GM23338 (cell line): ENCODE results near the gene PRPF6.

Experiments
- CREB1 ChIP-seq: fragments of 250-450 bp; sonication (Bioruptor Pico); IDR thresholded peaks from 2 replicates; pipeline ENCODE4 v1.5.0; 2020; ENCODE audit warnings: low read depth, mild to moderate bottlenecking, moderate library complexity
- EZH2 ChIP-seq: fragments of 200-600 bp; sonication (generic); IDR thresholded peaks from one replicate; pipeline ENCODE4 v1.8.0; 2017; ENCODE audit warnings: antibody characterized with exemption, mild to moderate bottlenecking, low read depth; ENCODE audit not compliant: unreplicated experiment
- JUNB ChIP-seq: IDR thresholded peaks from one replicate; pipeline ENCODE4 v1.6.1; 2016; ENCODE audit warnings: antibody characterized with exemption; ENCODE audit not compliant: unreplicated experiment
- POLR2AphosphoS5 ChIP-seq: IDR thresholded peaks from 2 replicates; pipeline ENCODE4 v1.6.1; 2016; ENCODE audit warnings: antibody characterized with exemption, low read depth
- ZNF114 ChIP-seq: fragments of 250-450 bp; sonication (Bioruptor Pico); IDR thresholded peaks from 2 replicates; pipeline ENCODE4 v1.5.0; 2020; ENCODE audit warnings: mild to moderate bottlenecking, moderate library complexity
- TF ChIP-seq, protein P1 (sequence below), 2 experiments: fragments of 200-600 bp in 1 of 2; sonication (generic) in 1 of 2; conservative IDR thresholded peaks; 2 replicates each; pipeline versions ENCODE4 v1.5.1 to v1.6.1; 2016 to 2017; ENCODE audit warnings: antibody characterized with exemption in 2 of 2, low read depth in 2 of 2, mild to moderate bottlenecking in 2 of 2, moderate library complexity in 1 of 2
- TF ChIP-seq, protein P2 (sequence below): IDR thresholded peaks from one replicate; pipeline ENCODE4 v1.6.1; 2018; ENCODE audit warnings: antibody characterized with exemption; ENCODE audit not compliant: unreplicated experiment

DNA sequence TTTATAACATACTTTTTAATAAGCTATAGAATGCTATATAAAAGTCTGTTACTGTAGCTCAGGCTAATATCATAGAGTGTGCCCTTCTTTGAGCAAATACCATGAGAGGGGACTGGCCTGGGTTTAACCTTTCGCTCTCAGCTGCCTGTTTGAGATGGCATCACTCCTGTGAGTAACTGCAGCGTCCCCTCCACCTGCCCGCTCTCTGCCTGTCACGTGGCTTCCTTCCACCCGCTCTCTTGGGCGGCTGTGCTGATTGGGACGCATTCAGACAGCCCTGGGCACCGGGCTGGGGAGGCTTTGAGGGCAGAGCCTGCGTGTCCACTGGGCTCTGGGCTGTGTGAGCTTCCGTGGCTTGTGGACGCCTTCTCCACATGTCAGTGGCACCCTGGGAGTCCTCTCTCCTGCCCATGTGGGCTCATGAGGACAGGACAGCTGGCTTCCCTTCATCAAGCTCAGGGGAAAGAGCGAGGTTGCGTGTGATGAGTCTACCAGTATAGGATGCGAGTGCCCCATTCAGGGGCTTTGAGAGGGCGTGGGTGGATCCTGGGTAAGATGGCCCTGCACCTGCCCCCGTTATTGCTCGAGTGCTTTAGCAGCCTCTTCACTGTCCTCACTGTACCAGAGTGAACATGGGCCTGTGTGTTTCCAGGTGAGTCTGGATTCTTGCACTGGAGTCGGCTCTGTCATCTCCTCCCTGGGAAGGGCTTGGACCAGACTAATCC lies 44.3 kb downstream of the PRPF6 start:
- TF ChIP-seq, protein P1, sequence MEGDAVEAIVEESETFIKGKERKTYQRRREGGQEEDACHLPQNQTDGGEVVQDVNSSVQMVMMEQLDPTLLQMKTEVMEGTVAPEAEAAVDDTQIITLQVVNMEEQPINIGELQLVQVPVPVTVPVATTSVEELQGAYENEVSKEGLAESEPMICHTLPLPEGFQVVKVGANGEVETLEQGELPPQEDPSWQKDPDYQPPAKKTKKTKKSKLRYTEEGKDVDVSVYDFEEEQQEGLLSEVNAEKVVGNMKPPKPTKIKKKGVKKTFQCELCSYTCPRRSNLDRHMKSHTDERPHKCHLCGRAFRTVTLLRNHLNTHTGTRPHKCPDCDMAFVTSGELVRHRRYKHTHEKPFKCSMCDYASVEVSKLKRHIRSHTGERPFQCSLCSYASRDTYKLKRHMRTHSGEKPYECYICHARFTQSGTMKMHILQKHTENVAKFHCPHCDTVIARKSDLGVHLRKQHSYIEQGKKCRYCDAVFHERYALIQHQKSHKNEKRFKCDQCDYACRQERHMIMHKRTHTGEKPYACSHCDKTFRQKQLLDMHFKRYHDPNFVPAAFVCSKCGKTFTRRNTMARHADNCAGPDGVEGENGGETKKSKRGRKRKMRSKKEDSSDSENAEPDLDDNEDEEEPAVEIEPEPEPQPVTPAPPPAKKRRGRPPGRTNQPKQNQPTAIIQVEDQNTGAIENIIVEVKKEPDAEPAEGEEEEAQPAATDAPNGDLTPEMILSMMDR (conservative IDR thresholded peaks at IDR 0.05; ENCODE audit: low read depth in 2 of 2): no peak
- TF ChIP-seq, protein P2, sequence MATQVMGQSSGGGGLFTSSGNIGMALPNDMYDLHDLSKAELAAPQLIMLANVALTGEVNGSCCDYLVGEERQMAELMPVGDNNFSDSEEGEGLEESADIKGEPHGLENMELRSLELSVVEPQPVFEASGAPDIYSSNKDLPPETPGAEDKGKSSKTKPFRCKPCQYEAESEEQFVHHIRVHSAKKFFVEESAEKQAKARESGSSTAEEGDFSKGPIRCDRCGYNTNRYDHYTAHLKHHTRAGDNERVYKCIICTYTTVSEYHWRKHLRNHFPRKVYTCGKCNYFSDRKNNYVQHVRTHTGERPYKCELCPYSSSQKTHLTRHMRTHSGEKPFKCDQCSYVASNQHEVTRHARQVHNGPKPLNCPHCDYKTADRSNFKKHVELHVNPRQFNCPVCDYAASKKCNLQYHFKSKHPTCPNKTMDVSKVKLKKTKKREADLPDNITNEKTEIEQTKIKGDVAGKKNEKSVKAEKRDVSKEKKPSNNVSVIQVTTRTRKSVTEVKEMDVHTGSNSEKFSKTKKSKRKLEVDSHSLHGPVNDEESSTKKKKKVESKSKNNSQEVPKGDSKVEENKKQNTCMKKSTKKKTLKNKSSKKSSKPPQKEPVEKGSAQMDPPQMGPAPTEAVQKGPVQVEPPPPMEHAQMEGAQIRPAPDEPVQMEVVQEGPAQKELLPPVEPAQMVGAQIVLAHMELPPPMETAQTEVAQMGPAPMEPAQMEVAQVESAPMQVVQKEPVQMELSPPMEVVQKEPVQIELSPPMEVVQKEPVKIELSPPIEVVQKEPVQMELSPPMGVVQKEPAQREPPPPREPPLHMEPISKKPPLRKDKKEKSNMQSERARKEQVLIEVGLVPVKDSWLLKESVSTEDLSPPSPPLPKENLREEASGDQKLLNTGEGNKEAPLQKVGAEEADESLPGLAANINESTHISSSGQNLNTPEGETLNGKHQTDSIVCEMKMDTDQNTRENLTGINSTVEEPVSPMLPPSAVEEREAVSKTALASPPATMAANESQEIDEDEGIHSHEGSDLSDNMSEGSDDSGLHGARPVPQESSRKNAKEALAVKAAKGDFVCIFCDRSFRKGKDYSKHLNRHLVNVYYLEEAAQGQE: no peak
- TF ChIP-seq POLR2AphosphoS5 (no peak), ZNF114 (CRISPR knock-in tag) (no peak), EZH2 (no peak), JUNB (no peak), CREB1 (CRISPR knock-in tag) (no peak)
